AG04450 (cell line): ENCODE measurements around the gene MAGEC1. TPM values are rescaled to one million over a fixed set of nuclear protein-coding genes. Genes with fewer than 3 reads are reported as not detected.

Experiments used
- CTCF ChIA-PET: fragments of 300-600, 350-600 bp; formaldehyde crosslinking; extraction: SDS; loops from one replicate; lab custom pipeline; 2022; ENCODE audit warnings: antibody characterized with exemption, inconsistent platforms; lab: Charles Lee
- POLR2A ChIA-PET: fragments of 350-600 bp; formaldehyde crosslinking; extraction: SDS; loops from one replicate; lab custom pipeline; 2021; ENCODE audit warnings: antibody characterized with exemption, inconsistent platforms; lab: Yijun Ruan, JAX
- DNase-seq: peaks from one replicate; pipeline ENCODE4 v3.0.0-alpha.2; 2011; ENCODE audit warnings: low read depth, low spot score
- H3K27ac ChIP-seq: one replicate; pipeline ENCODE4 v1.5.1; 2012; ENCODE audit warnings: low read depth, low read length, control low read depth
- H3K27me3 ChIP-seq: one replicate; pipeline ENCODE4 v1.6.0; 2012; ENCODE audit warnings: low read length; ENCODE audit not compliant: control insufficient read depth, insufficient read depth
- H3K4me3 ChIP-seq: 2 replicates; pipeline ENCODE4 v1.5.1; 2011; ENCODE audit warnings: mild to moderate bottlenecking, low read depth, low read length, control low read depth
- H3K9me3 ChIP-seq: 2 replicates; pipeline ENCODE4 v1.5.1; 2012; ENCODE audit warnings: low read length; ENCODE audit not compliant: control insufficient read depth, insufficient read depth
- CTCF ChIP-seq: IDR thresholded peaks from 2 replicates; pipeline ENCODE4 v1.5.1; 2011; ENCODE audit warnings: low read depth, low read length, control low read depth, inconsistent platforms
- polyA plus RNA-seq: library from polyadenylated mRNA; depleted of rRNA; stranded (reverse); fragments of >200 nt; gene quantifications from 2 replicates; pipeline ENCODE4 v1.2.3, GENCODE V29; 2011

Gene MAGEC1
- polyA plus RNA-seq, 1 experiment = not detected

DNA sequence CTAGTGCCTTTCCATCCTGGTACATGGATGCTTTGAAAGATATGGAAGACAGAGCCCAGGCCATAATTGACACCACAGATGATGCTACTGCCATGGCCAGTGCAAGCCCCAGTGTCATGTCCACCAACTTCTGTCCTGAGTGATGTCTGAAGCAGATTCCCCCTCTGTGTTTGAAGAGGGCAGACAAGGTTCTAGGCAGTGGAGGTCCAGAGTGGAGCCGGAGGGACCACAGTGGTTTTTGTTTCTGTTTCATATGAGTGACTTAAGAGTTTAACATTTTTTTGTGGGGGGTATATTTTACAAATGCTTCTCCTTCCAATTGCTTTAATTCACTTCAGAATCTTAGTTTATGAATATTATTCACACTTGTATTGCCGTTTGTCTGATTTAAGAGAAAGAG is 6.0 kb upstream of the MAGEC1 start:
- ChIA-PET CTCF (no interaction called here), POLR2A (no interaction called here)
- DNase-seq = no peak

DNA sequence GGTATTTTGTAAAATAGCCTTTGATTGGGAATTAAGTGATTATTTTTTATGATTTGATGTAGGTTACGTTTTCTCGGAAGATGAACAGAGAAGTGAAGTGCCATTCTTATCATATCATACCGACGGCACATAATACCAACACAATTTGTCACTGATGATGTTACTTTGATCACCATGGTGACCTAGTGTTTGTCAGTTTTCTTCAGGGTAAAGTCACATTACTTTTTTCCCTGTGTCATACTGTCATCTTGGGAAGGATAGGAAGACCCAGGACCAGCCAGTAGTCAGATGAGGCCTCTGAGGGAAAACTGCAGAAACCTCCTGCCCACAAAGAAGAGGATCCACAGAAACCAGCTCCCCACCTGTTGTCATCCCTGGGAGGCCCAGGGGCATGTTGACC is 1.3 kb upstream of the MAGEC1 start:
- TF ChIP-seq CTCF = no peak
- DNase-seq = no peak
- peaks cover 13% of the 10 kb centered on the region for H3K9me3 ChIP-seq
- no peak overlapping the region for H3K4me3 ChIP-seq
- ChIA-PET POLR2A (no interaction called here), CTCF (no interaction called here)
- H3K27me3 ChIP-seq = no peaks in the 10 kb centered on the region
- H3K27ac ChIP-seq = no peak overlapping the region

More for the DNA sequence above, 6.0 kb upstream of the MAGEC1 start:
- H3K27me3 ChIP-seq = no peaks in the 10 kb centered on the region
- no peak overlapping the region for H3K4me3 ChIP-seq
- no peak overlapping the region for H3K27ac ChIP-seq
- no peaks in the 10 kb centered on the region; the same call in none of the 2 replicates for H3K9me3 ChIP-seq
- TF ChIP-seq CTCF = no peak

- DNase-seq = no peak
- no peak for TF ChIP-seq CTCF
- POLR2A ChIA-PET = no interaction called here
- Histone ChIP-seq H3K27me3 (no peaks in the 10 kb centered on the region), H3K9me3 (peaks cover 13% of the 10 kb centered on the region), H3K4me3 (no peak overlapping the region), H3K27ac (no peak overlapping the region)
- CTCF ChIA-PET = no interaction called here
These were observed 568 bp downstream of the MAGEC1 start for GRCh38 chrX:141904262-141904661.

DNA sequence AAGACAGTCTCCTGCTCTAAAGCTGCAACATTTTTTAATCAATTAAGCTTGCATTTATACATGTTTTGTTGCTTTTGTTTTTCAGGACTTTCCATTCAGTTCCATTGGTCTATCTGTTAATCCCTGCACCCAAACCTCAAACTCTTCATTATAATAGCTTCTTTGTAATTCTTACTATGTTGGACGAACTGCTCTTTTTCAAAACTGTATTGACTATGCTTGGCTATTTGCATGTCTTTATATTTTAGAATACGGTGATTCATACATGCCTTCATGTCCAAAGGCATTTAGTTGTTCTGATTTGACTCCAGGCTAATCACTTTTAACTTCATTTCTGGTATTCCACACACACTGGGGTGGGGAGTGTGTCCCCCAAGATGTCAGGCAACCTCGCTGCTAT is 14.1 kb downstream of the MAGEC1 start:
- no peak for DNase-seq
- ChIA-PET CTCF (no interaction called here), POLR2A (no interaction called here)
- no peak overlapping the region for H3K4me3 ChIP-seq
- no peak overlapping the region for H3K27ac ChIP-seq
- TF ChIP-seq CTCF = no peak
- H3K9me3 ChIP-seq = no peaks in the 10 kb centered on the region
- no peaks in the 10 kb centered on the region for H3K27me3 ChIP-seq

DNA sequence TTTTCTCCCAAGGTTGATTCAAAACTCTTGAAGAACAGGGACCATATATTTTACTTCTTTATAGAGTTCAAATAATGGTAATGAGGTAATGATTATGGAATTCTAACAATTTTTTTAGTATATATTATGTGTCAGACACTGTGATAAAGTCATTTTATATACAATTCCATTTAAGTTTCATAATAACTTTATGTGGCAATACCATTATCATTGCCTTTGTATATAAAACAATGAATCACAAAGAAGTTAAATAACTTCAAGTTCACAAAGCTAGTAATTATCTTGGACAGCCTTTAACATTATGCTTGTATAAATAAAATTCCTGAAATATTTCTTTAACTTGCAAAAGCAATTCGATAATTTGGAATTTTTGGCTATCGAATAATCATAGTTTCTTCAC is 20.6 kb downstream of the MAGEC1 start:
- ChIA-PET POLR2A (no interaction called here), CTCF (no interaction called here)
- no peak for DNase-seq
- H3K4me3 ChIP-seq = no peak overlapping the region
- no peaks in the 10 kb centered on the region for H3K9me3 ChIP-seq
- TF ChIP-seq CTCF = no peak
- no peaks in the 10 kb centered on the region for H3K27me3 ChIP-seq
- no peak overlapping the region for H3K27ac ChIP-seq
